Spleen (tissue), 11 donors: ENCODE results near the gene PKHD1. TPM values are rescaled to one million over a fixed set of nuclear protein-coding genes. Genes with fewer than 3 reads are reported as not detected.

Experiments used
- DNase-seq: peaks from one replicate; pipeline ENCODE4 v3.0.0-alpha.2; 2020
- H3K27ac ChIP-seq, 8 donors: fragments of 200-600 bp; sonication (generic) in 7 of 8; 1 replicate in 4 of 8; 2 replicates in 4 of 8; pipeline versions ENCODE4 v1.5.0 to v1.8.0; 2016 to 2021; ENCODE audit warnings: inconsistent platforms in 4 of 8, mild to moderate bottlenecking in 4 of 8, moderate library complexity in 1 of 8
- H3K27me3 ChIP-seq, 7 donors: fragments of 200-600 bp; sonication (generic) in 6 of 7; replicated peaks in 1 of 7; 1 replicate in 4 of 7; 2 replicates in 3 of 7; pipeline versions ENCODE4 v1.5.0 to v1.8.0; 2016 to 2021; ENCODE audit warnings: inconsistent platforms in 3 of 7, mild to moderate bottlenecking in 1 of 7
- H3K36me3 ChIP-seq, 6 donors: fragments of 200-600 bp; sonication (generic) in 5 of 6; 1 replicate in 4 of 6; 2 replicates in 2 of 6; pipeline versions ENCODE4 v1.5.0 to v1.8.0; 2016 to 2021; ENCODE audit warnings: inconsistent platforms in 2 of 6
- H3K4me1 ChIP-seq, 6 donors: fragments of 200-600 bp; sonication (generic) in 5 of 6; 1 replicate in 3 of 6; 2 replicates in 3 of 6; pipeline versions ENCODE4 v1.5.0 to v1.8.0; 2016 to 2021; ENCODE audit warnings: inconsistent platforms in 3 of 6
- H3K4me3 ChIP-seq, 8 donors: fragments of 200-600 bp; sonication (generic) in 7 of 8; 1 replicate in 4 of 8; 2 replicates in 4 of 8; pipeline versions ENCODE4 v1.5.0 to v1.8.0; 2016 to 2021; ENCODE audit warnings: inconsistent platforms in 4 of 8, mild to moderate bottlenecking in 4 of 8, moderate library complexity in 2 of 8
- H3K9me3 ChIP-seq, 8 donors: fragments of 200-600 bp; sonication (generic) in 7 of 8; 1 replicate in 4 of 8; 2 replicates in 4 of 8; pipeline versions ENCODE4 v1.5.0 to v1.8.0; 2016 to 2021; ENCODE audit warnings: inconsistent platforms in 4 of 8
- CTCF ChIP-seq, 11 experiments: fragments of 200-600 bp in 7 of 11; fragments of 450-650 bp in 4 of 11; sonication (generic) in 4 of 11; IDR thresholded peaks in 8 of 11; conservative IDR thresholded peaks in 3 of 11; 1 replicate in 7 of 11; 2 replicates in 4 of 11; pipeline versions ENCODE4 v1.4.0 to v1.8.0; 2016 to 2021; ENCODE audit warnings: antibody characterized with exemption in 11 of 11, inconsistent platforms in 4 of 11, mild to moderate bottlenecking in 1 of 11
- POLR2A ChIP-seq, 3 donors: fragments of 450-650 bp; IDR thresholded peaks; one replicate each; pipeline ENCODE4 v1.5.1; 2017; ENCODE audit warnings: antibody characterized with exemption in 3 of 3, mild to moderate bottlenecking in 1 of 3
- POLR2AphosphoS5 ChIP-seq, 3 donors: sonication (generic); formaldehyde crosslinking; IDR thresholded peaks; one replicate each; pipeline ENCODE4 v1.5.1; 2017; ENCODE audit warnings: antibody characterized with exemption in 3 of 3
- WGBS, 5 donors: extraction: QIAGEN DNeasy Blood & Tissue Kit in 3 of 5; methylation state at CpG; one replicate each; pipeline versions ENCODE4 v1.1.5 to v1.1.7; 2013 to 2018; 5-methylcytosine and 5-hydroxymethylcytosine counted together
- intact Hi-C: fragments of 100-400 bp; cut with DNase I; formaldehyde crosslinking; loops from one replicate; pipeline ENCODE4 v1.15.0; 2023; ENCODE audit warnings: low total_unique reads
- polyA plus RNA-seq, 3 donors: library from polyadenylated mRNA; stranded (reverse); fragments of 200-250 nt; gene quantifications; one replicate each; pipeline ENCODE4 v1.2.1, GENCODE V29; 2013
- total RNA-seq, 7 donors: library from RNA; depleted of rRNA in 3 of 7; stranded (reverse); fragments of >200 nt in 3 of 7; fragmentation: NEBNext Ultra II Directional in 4 of 7; extraction: Animal tissue kit (Norgen Biotek cat#: 25700) in 4 of 7; gene quantifications; one replicate each; pipeline versions ENCODE4 v1.1.0 to v1.2.1, GENCODE V29; 2016 to 2021
- donor health status: healthy with polysubstance abuse.
- donor health status: DM: no; HTN: no; CAD: no; lungs with moderate emphysema.
- donor health status: DM: no; HTN: no; CAD: no.
- donor health status: Bipolar disorder and iron deficiency.
- donor health status: healthy.
- donor health status: DM: no; HTN: no; CAD: no.
- donor health status: DM: yes; HTN: yes; CAD: no.

Gene PKHD1
- total and polyA plus RNA-seq, 10 donors: not detected

DNA sequence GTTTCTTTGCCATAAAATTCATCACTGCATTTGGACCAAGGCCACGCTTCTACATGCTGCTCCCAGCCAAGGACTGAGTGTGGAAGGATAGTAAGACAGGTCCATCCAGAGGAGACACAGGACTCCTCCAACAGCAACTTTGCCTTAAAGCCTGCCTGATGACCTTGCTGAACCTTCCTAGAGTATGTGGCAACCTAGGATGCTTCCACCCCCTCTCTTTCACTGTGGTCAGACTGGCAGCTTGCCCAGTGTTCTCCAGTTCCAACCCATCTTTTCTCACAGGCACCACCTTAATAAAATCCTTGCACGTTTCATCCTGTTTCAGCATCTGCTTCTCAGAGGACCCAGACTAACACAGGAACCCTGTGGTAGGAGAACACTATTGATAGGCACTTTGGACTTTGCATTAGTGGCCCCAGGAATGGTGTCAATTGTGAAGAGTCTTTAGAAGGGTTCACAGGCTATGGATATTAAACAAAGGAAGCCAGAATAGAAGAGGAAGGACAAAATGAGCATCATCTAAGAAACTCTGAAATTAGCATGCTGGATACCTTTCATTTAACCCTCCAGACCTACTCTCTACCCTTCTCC lies 2.4 kb upstream of the PKHD1 start:
- 54 to 78% (median 58%) methylated on average over 2 of the region's 2 CpGs for WGBS, 5 donors
- H3K4me3 ChIP-seq: no peak overlapping the region
- TF ChIP-seq POLR2A (IDR thresholded peaks at IDR 0.05) (no peak), POLR2AphosphoS5 (IDR thresholded peaks at IDR 0.05) (no peak), CTCF (IDR thresholded peaks at IDR 0.05 in 8 of 11, conservative IDR thresholded peaks at IDR 0.05 in 3 of 11) (no peak)
- no peak overlapping the region for H3K27ac ChIP-seq
- intact Hi-C loops: no loop called here
- no peaks in the 10 kb centered on the region for H3K9me3 ChIP-seq
- no peaks in the 10 kb centered on the region for H3K4me1 ChIP-seq
- H3K27me3 ChIP-seq: no peaks in the 10 kb centered on the region
- DNase-seq: no peak
- no peaks in the 10 kb centered on the region for H3K36me3 ChIP-seq

GRCh38 chr6:52086741-52087140 lies 672 bp downstream of the PKHD1 start:
- 80 to 94% (median 90%) methylated on average over 5 of the region's 5 CpGs for WGBS, 5 donors

DNA sequence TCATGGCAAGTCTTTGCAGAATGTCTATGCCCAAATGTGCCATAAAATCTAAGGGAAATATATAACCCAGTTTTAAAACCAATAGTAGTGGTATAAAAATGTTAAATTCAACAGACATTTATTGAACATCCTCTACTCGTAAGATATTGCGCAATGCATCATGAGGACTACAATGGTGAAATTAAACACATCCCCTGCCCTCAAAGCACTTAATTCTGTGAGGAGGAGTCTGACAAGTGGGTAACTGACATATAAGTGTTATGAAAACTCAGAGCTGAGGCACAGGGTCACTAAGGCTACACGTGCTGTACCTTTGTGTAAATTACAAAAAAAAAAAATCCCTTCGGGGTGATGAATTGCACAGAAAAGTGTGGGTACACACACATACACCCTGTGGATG lies 6.2 kb downstream of the PKHD1 start:
- H3K9me3 ChIP-seq: no peaks in the 10 kb centered on the region
- TF ChIP-seq POLR2AphosphoS5 (IDR thresholded peaks at IDR 0.05): no peak
- no peak for TF ChIP-seq CTCF (IDR thresholded peaks at IDR 0.05 in 8 of 11, conservative IDR thresholded peaks at IDR 0.05 in 3 of 11)
- no peak for TF ChIP-seq POLR2A (IDR thresholded peaks at IDR 0.05)
- H3K4me1 ChIP-seq: no peaks in the 10 kb centered on the region
- H3K27me3 ChIP-seq: no peaks in the 10 kb centered on the region
- no peak for DNase-seq
- intact Hi-C loops: no loop called here
- no peaks in the 10 kb centered on the region for H3K36me3 ChIP-seq
- WGBS, 5 donors: 77 to 86% (median 82%) methylated on average over 4 of the region's 4 CpGs
- H3K27ac ChIP-seq: no peak overlapping the region
- no peak overlapping the region for H3K4me3 ChIP-seq

More at GRCh38 chr6:52086741-52087140, 672 bp downstream of the PKHD1 start:
- Histone ChIP-seq H3K4me1 (no peaks in the 10 kb centered on the region), H3K27me3 (no peaks in the 10 kb centered on the region), H3K9me3 (no peaks in the 10 kb centered on the region), H3K27ac (no peak overlapping the region), H3K36me3 (no peaks in the 10 kb centered on the region), H3K4me3 (no peak overlapping the region)
- DNase-seq: no peak
- no peak for TF ChIP-seq POLR2AphosphoS5 (IDR thresholded peaks at IDR 0.05)
- no peak for TF ChIP-seq POLR2A (IDR thresholded peaks at IDR 0.05)
- no peak for TF ChIP-seq CTCF (IDR thresholded peaks at IDR 0.05 in 8 of 11, conservative IDR thresholded peaks at IDR 0.05 in 3 of 11)
- intact Hi-C loops: no loop called here

DNA sequence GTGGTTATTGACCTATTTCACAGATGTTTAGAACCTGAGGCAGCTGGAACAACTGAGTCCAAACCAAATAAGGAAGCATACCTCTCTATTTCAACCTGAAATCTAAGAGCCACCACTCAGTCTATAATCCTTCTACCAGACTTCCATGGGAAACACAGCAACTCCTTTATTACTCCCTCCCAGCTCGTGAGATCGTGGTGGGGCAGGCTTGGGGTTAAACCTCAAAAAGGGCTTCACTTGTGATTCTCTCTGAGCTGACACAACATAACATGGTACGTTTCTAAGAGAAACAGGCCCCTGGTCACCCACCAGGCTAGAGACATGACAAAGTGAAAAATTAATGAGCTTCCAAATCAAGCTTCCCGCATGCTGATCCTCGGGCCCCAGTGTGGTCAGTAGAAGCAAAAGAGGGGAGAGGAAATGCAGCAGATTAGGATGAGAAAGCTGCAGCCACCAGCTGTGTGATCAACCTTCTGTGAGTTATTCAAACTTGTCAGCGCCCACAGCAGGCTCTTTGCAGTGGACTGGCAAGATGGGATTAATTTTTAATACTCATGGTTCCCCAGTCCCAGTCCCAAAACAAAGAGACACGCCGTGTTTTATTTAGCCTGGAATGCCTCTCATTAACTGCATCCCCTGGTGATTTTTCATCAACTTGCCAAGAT lies 9.3 kb downstream of the PKHD1 start:
- Histone ChIP-seq H3K4me3 (no peak overlapping the region), H3K27ac (no peak overlapping the region), H3K36me3 (no peaks in the 10 kb centered on the region), H3K27me3 (peaks cover 0 to 6% (median 0%) of the 10 kb centered on the region in 7 donors), H3K9me3 (no peaks in the 10 kb centered on the region), H3K4me1 (no peaks in the 10 kb centered on the region)
- intact Hi-C loops: no loop called here
- no peak for DNase-seq
- TF ChIP-seq CTCF (IDR thresholded peaks at IDR 0.05 in 8 of 11, conservative IDR thresholded peaks at IDR 0.05 in 3 of 11) (no peak), POLR2AphosphoS5 (IDR thresholded peaks at IDR 0.05) (no peak), POLR2A (IDR thresholded peaks at IDR 0.05) (no peak)
- 64 to 70% (median 68%) methylated on average over 8 of the region's 8 CpGs for WGBS, 5 donors
